Neural cell (in vitro differentiated cells): ENCODE measurements around the gene SLC9A5. TPM values are rescaled to one million over a fixed set of nuclear protein-coding genes. Genes with fewer than 3 reads are reported as not detected.

Source experiments
- H2AFZ ChIP-seq: fragments of 200-600, 300-800 bp; sonication (generic), shearing (Covaris generic); 2 replicates; pipeline ENCODE4 v1.6.0; 2014; ENCODE audit warnings: low read depth, mild to moderate bottlenecking, antibody characterized with exemption, low read length, moderate library complexity
- H3F3A ChIP-seq: fragments of 200-600 bp; shearing (Covaris generic); 2 replicates; pipeline ENCODE4 v1.6.1; 2016; ENCODE audit warnings: mild to moderate bottlenecking, moderate library complexity, mixed read lengths, antibody characterized with exemption, low read length; ENCODE audit not compliant: insufficient read depth, poor library complexity, severe bottlenecking
- H3K27ac ChIP-seq: fragments of 200-600, 300-800 bp; sonication (generic), shearing (Covaris generic); 2 replicates; pipeline ENCODE4 v1.5.1; 2014; ENCODE audit warnings: mild to moderate bottlenecking, low read length, moderate library complexity
- H3K27me3 ChIP-seq: fragments of 300-800, 200-600 bp; sonication (generic), shearing (Covaris generic); 2 replicates; pipeline ENCODE4 v1.6.0; 2014; ENCODE audit warnings: mild to moderate bottlenecking, low read depth, low read length, moderate library complexity; ENCODE audit not compliant: insufficient read depth
- H3K36me3 ChIP-seq: fragments of 300-800, 200-600 bp; sonication (generic), shearing (Covaris generic); 2 replicates; pipeline ENCODE4 v1.5.1; 2014; ENCODE audit warnings: mild to moderate bottlenecking, antibody characterized with exemption, low read length, moderate library complexity; ENCODE audit not compliant: insufficient read depth
- H3K4me2 ChIP-seq: fragments of 300-800, 200-600 bp; sonication (generic), shearing (Covaris generic); 2 replicates; pipeline ENCODE4 v1.6.0; 2014; ENCODE audit warnings: mild to moderate bottlenecking, low read length
- H3K4me3 ChIP-seq: fragments of 300-800, 200-600 bp; sonication (generic), shearing (Covaris generic); 2 replicates; pipeline ENCODE4 v1.5.1; 2014; ENCODE audit warnings: mild to moderate bottlenecking, low read length, moderate library complexity
- H3K79me2 ChIP-seq: fragments of 200-600 bp; shearing (Covaris generic); replicated peaks from 2 replicates; pipeline ENCODE4 v1.6.0; 2014; ENCODE audit warnings: mild to moderate bottlenecking, low read length, moderate library complexity; ENCODE audit not compliant: insufficient read depth
- H3K9ac ChIP-seq: fragments of 300-800, 200-600 bp; sonication (generic), shearing (Covaris generic); 2 replicates; pipeline ENCODE4 v1.6.1; 2016; ENCODE audit warnings: mild to moderate bottlenecking, low read length, mixed read lengths
- H3K9me2 ChIP-seq: fragments of 200-600 bp; shearing (Covaris generic); 2 replicates; pipeline ENCODE4 v1.6.1; 2016; ENCODE audit warnings: mild to moderate bottlenecking, low read length, mixed read lengths; ENCODE audit not compliant: insufficient read depth
- H3K9me3 ChIP-seq: fragments of 200-600, 300-800 bp; sonication (generic), shearing (Covaris generic); 2 replicates; pipeline ENCODE4 v1.6.1; 2016; ENCODE audit warnings: mild to moderate bottlenecking, mixed run types, low read length, moderate library complexity, mixed read lengths
- H4K20me1 ChIP-seq: fragments of 200-600 bp; shearing (Covaris generic); 2 replicates; pipeline ENCODE4 v1.6.1; 2016; ENCODE audit warnings: mild to moderate bottlenecking, mixed run types; ENCODE audit not compliant: insufficient read depth
- EP300 ChIP-seq: fragments of 450-650 bp; conservative IDR thresholded peaks from 2 replicates; pipeline ENCODE4 v1.6.1; 2014; ENCODE audit warnings: antibody characterized with exemption, mild to moderate bottlenecking, moderate library complexity; ENCODE audit not compliant: poor library complexity, severe bottlenecking
- EZH2 ChIP-seq: fragments of 200-600, 300-800 bp; shearing (Covaris generic), sonication (generic); IDR thresholded peaks from 2 replicates; pipeline ENCODE4 v1.6.1; 2014; ENCODE audit warnings: antibody characterized with exemption, low read length, borderline replicate concordance, mild to moderate bottlenecking; ENCODE audit not compliant: insufficient read depth, poor library complexity, severe bottlenecking
- MXI1 ChIP-seq: fragments of 450-650 bp; conservative IDR thresholded peaks from 2 replicates; pipeline ENCODE4 v1.6.1; 2014; ENCODE audit warnings: antibody characterized with exemption, mild to moderate bottlenecking; ENCODE audit not compliant: poor library complexity, severe bottlenecking
- POLR2AphosphoS5 ChIP-seq: IDR thresholded peaks from 2 replicates; pipeline ENCODE4 v1.6.1; 2012
- RAD21 ChIP-seq: fragments of 450-650 bp; conservative IDR thresholded peaks from 2 replicates; pipeline ENCODE4 v1.6.1; 2014; ENCODE audit warnings: antibody characterized with exemption, mild to moderate bottlenecking, moderate library complexity
- SMC3 ChIP-seq: fragments of 450-650 bp; conservative IDR thresholded peaks from 2 replicates; pipeline ENCODE4 v1.6.1; 2014; ENCODE audit warnings: antibody characterized with exemption, mild to moderate bottlenecking, moderate library complexity; ENCODE audit not compliant: poor library complexity
- polyA plus RNA-seq: library from polyadenylated mRNA; depleted of rRNA; stranded (reverse); fragments of >200 nt; gene quantifications from 2 replicates; pipeline ENCODE4 v1.2.3, GENCODE V29; 2014
- TF ChIP-seq, protein P1 (sequence below): IDR thresholded peaks from 2 replicates; pipeline ENCODE4 v1.6.1; 2012; ENCODE audit warnings: borderline replicate concordance

The SLC9A5 gene
- polyA plus RNA-seq, 1 donor from 2014 or later, result 1.8 TPM

DNA sequence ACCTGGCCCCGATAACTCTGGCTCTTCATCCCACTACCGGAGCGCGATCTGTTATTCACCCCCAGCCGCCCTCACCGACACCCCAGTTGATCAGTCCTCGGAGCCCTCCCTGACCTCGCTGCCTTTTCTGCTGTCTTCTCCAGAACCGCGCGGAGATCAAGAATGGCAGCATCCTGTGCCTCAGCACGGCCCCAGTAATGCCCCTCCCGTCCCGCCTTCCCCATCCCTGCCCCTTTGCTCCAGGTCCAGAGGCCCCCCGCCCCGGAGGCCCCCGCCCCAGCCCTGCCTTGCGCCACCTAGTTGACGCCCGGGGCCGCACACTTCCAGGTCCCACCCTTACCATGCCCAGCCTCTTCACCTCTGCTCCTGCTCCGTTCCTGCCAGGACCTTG, 49.0 kb upstream of the SLC9A5 start:
- no peak overlapping the region for H3K4me2 ChIP-seq
- no peaks in the 10 kb centered on the region for H3K27me3 ChIP-seq
- H3K9me2 ChIP-seq, result no peaks in the 10 kb centered on the region
- H3F3A ChIP-seq, result no peaks in the 10 kb centered on the region
- H4K20me1 ChIP-seq, result no peaks in the 10 kb centered on the region
- no peak overlapping the region for H3K4me3 ChIP-seq
- H2AFZ ChIP-seq, result no peak overlapping the region
- no peaks in the 10 kb centered on the region for H3K36me3 ChIP-seq
- no peaks in the 10 kb centered on the region for H3K9me3 ChIP-seq
- TF ChIP-seq EZH2 (no peak), POLR2AphosphoS5 (no peak), SMC3 (no peak), EP300 (no peak), MXI1 (no peak)
- TF ChIP-seq, protein P1, sequence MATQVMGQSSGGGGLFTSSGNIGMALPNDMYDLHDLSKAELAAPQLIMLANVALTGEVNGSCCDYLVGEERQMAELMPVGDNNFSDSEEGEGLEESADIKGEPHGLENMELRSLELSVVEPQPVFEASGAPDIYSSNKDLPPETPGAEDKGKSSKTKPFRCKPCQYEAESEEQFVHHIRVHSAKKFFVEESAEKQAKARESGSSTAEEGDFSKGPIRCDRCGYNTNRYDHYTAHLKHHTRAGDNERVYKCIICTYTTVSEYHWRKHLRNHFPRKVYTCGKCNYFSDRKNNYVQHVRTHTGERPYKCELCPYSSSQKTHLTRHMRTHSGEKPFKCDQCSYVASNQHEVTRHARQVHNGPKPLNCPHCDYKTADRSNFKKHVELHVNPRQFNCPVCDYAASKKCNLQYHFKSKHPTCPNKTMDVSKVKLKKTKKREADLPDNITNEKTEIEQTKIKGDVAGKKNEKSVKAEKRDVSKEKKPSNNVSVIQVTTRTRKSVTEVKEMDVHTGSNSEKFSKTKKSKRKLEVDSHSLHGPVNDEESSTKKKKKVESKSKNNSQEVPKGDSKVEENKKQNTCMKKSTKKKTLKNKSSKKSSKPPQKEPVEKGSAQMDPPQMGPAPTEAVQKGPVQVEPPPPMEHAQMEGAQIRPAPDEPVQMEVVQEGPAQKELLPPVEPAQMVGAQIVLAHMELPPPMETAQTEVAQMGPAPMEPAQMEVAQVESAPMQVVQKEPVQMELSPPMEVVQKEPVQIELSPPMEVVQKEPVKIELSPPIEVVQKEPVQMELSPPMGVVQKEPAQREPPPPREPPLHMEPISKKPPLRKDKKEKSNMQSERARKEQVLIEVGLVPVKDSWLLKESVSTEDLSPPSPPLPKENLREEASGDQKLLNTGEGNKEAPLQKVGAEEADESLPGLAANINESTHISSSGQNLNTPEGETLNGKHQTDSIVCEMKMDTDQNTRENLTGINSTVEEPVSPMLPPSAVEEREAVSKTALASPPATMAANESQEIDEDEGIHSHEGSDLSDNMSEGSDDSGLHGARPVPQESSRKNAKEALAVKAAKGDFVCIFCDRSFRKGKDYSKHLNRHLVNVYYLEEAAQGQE, result no peak
- H3K27ac ChIP-seq, result no peak overlapping the region
- no peaks in the 10 kb centered on the region for H3K79me2 ChIP-seq
- H3K9ac ChIP-seq, result no peak overlapping the region

DNA sequence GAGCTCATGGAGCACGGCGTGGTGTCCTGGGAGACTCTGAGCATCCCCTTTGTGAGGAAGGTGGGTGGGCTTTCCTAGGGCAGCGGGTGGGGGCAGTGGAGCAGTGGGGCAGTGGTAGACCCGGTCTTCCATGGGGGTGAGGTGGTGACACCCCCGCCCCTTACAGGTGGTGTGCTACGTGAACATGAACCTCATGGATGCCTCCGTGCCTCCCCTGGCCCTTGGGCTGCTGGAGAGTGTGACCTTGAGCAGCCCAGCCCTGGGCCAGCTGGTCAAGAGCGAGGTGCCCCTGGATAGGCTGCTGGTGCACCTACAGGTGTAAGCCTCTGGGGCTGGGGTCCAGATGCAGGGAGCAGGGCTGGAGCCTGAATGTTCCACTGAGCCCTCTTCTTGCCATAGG, 48.3 kb upstream of the SLC9A5 start:
- Histone ChIP-seq H3K4me3 (no peak overlapping the region), H3K4me2 (no peak overlapping the region), H2AFZ (no peak overlapping the region), H3K9me2 (no peaks in the 10 kb centered on the region), H3K27ac (no peak overlapping the region), H4K20me1 (no peaks in the 10 kb centered on the region), H3K9me3 (no peaks in the 10 kb centered on the region), H3F3A (no peaks in the 10 kb centered on the region), H3K79me2 (no peaks in the 10 kb centered on the region), H3K27me3 (no peaks in the 10 kb centered on the region), H3K9ac (no peak overlapping the region), H3K36me3 (no peaks in the 10 kb centered on the region)
- no peak for TF ChIP-seq SMC3
- TF ChIP-seq MXI1, result no peak
- TF ChIP-seq, protein P1, result no peak
- no peak for TF ChIP-seq RAD21
- TF ChIP-seq EZH2, result no peak
- no peak for TF ChIP-seq POLR2AphosphoS5
- no peak for TF ChIP-seq EP300
